ENCODE measurements around the gene RNF169. TPM values are rescaled to one million over a fixed set of nuclear protein-coding genes. Genes with fewer than 3 reads are reported as not detected.

RNF169 gene
- total and polyA plus RNA-seq, 2 of the 8 experiments (the other 6 are each of a cell fraction or from before 2014, with no cell fraction given): 3.6 to 12.5 TPM

- no peak overlapping the region for H2AK5ac ChIP-seq (ENCODE audit: low read depth, low read length)
- no peak overlapping the region for H3K4me3 ChIP-seq (ENCODE audit: extremely low read depth in 1 of 4, insufficient read depth in 2 of 4, low read depth in 3 of 4, low read length in 4 of 4)
- no peak overlapping the region for H3K4me2 ChIP-seq (ENCODE audit: insufficient read depth in 1 of 2, low read depth in 2 of 2, low read length in 2 of 2)
- H3K27me3 ChIP-seq (replicated peaks in 1 of 4; ENCODE audit: control insufficient read depth in 3 of 4, extremely low read depth in 1 of 4, insufficient read depth in 3 of 4, low read length in 3 of 4): peaks cover 18 to 25% (median 25%) of the 10 kb centered on the region in 4 experiments
- H3K79me1 ChIP-seq (ENCODE audit: low read depth, low read length): no peaks in the 10 kb centered on the region
- H2BK15ac ChIP-seq (ENCODE audit: low read length): no peak overlapping the region
- no peak overlapping the region for H4K91ac ChIP-seq (replicated peaks; ENCODE audit: insufficient read length, low read length)
- no peaks in the 10 kb centered on the region for H4K20me1 ChIP-seq (replicated peaks in 1 of 2; ENCODE audit: control insufficient read depth in 1 of 2, insufficient read depth in 2 of 2, low read length in 2 of 2)
- no peak overlapping the region for H3K56ac ChIP-seq (replicated peaks; ENCODE audit: insufficient read length, low read depth, low read length)
- no peak overlapping the region for H2BK120ac ChIP-seq (replicated peaks; ENCODE audit: low read depth, low read length)
- POLR2A ChIA-PET (ENCODE audit: partially characterized antibody): interaction anchor here (1.7 kb wide), 1 partner anchor 14 kb away, joined by 8 read pairs; the partner anchor contains the start of gene RNF169
- H3K14ac ChIP-seq (ENCODE audit: insufficient read length): no peak overlapping the region
- CTCF ChIA-PET (ENCODE audit: partially characterized antibody): interaction anchor here (1.5 to 2.3 kb wide), 2 partner anchors 30 to 34 kb away, joined by 3 to 14 read pairs; no protein-coding TSS in a partner anchor
- no peak overlapping the region for H3K18ac ChIP-seq (ENCODE audit: extremely low read depth, low read length)
- FAIRE-seq (no peak), DNase-seq (ENCODE audit: low read depth in 1 of 2, low spot score in 2 of 2) (no peak)
- no peak overlapping the region for H4K5ac ChIP-seq (ENCODE audit: insufficient read length, low read depth, low read length)
- TF ChIP-seq SP1 (IDR thresholded peaks at IDR 0.05; ENCODE audit: low read depth, low read length) (no peak), RXRA (IDR thresholded peaks at IDR 0.05; ENCODE audit: insufficient read depth, low read depth, low read length) (no peak), EZH2 (IDR thresholded peaks at IDR 0.05; ENCODE audit: low read depth, low read length, severe bottlenecking) (no peak), PHF8 (conservative IDR thresholded peaks at IDR 0.05; ENCODE audit: low read depth, low read length) (no peak), KDM1A (IDR thresholded peaks at IDR 0.05; ENCODE audit: borderline replicate concordance, low read length) (no peak), SUZ12 (IDR thresholded peaks at IDR 0.05; ENCODE audit: low read length) (no peak)
- H2BK20ac ChIP-seq (ENCODE audit: low read length): no peak overlapping the region
- H2AFZ ChIP-seq (ENCODE audit: low read length): no peak overlapping the region
- H3K4ac ChIP-seq (replicated peaks; ENCODE audit: insufficient read length, low read depth, low read length): no peak overlapping the region
- no peak overlapping the region for H4K8ac ChIP-seq (ENCODE audit: extremely low read depth, insufficient read depth, low read length)
- no peak overlapping the region for H2BK12ac ChIP-seq (ENCODE audit: low read depth, low read length)
- H3K23me2 ChIP-seq (ENCODE audit: low read depth, low read length): peaks cover 11% of the 10 kb centered on the region; the same call in 1 of the 2 replicates
- no peak overlapping the region for H2BK5ac ChIP-seq (ENCODE audit: low read depth, low read length)
- peaks cover 6% of the 10 kb centered on the region in 2 experiments for H3K9me3 ChIP-seq (ENCODE audit: insufficient read depth in 2 of 2, low read depth in 1 of 2, low read length in 1 of 2)
- WGBS, 2 experiments (ENCODE audit: extremely low coverage in 1 of 2, insufficient coverage in 1 of 2, insufficient read length in 1 of 2, insufficient replicate concordance in 2 of 2, low coverage in 1 of 2, low lambda C conversion rate in 2 of 2, missing lambda C conversion rate in 1 of 2): 91% methylated on average over 6 of the region's 6 CpGs; no CpG with 5 or more reads in 1 of the 2 experiments
- H3K4me1 ChIP-seq (replicated peaks in 1 of 4; ENCODE audit: control insufficient read depth in 3 of 4, insufficient read depth in 4 of 4, low read length in 3 of 4): peaks cover 0 to 5% (median 0%) of the 10 kb centered on the region in 4 experiments; a peak in 3 of 7 replicates
- no peak overlapping the region for H3K23ac ChIP-seq (ENCODE audit: insufficient read length)
- H3K27ac ChIP-seq (ENCODE audit: low read depth, low read length): no peak overlapping the region
- H3K79me2 ChIP-seq (ENCODE audit: control insufficient read depth in 1 of 2, insufficient read depth in 2 of 2, low read length in 2 of 2): no peaks in the 10 kb centered on the region
- H3K9ac ChIP-seq (replicated peaks in 1 of 4; ENCODE audit: extremely low read depth in 1 of 4, low read depth in 3 of 4, low read length in 3 of 4): no peak overlapping the region
- no peaks in the 10 kb centered on the region for H3K36me3 ChIP-seq (ENCODE audit: control insufficient read depth in 2 of 4, insufficient read depth in 4 of 4, low read length in 3 of 4)
Observed at GRCh38 chr11:74735365-74735928, 13.2 kb upstream of the RNF169 start.

All from H1 (cell line).